A549 (cell line): ENCODE results near the gene PPP1R13L. TPM values are rescaled to one million over a fixed set of nuclear protein-coding genes. Genes with fewer than 3 reads are reported as not detected.

Experiments
- ATOH8 ChIP-seq: fragments of 250-450 bp; sonication (Bioruptor Pico); IDR thresholded peaks from 2 replicates; pipeline ENCODE4 v1.5.0; 2020; ENCODE audit warnings: low read depth, mild to moderate bottlenecking, moderate library complexity
- BHLHE40 ChIP-seq: IDR thresholded peaks from 2 replicates; pipeline ENCODE4 v1.6.1; 2012; ENCODE audit warnings: low read depth, low read length, inconsistent platforms
- CBX2 ChIP-seq: fragments of 200-600 bp; sonication (generic); IDR thresholded peaks from 2 replicates; pipeline ENCODE4 v1.6.1; 2016; ENCODE audit warnings: low read depth, mild to moderate bottlenecking, borderline replicate concordance
- CHD4 ChIP-seq: fragments of 200-600 bp; sonication (generic); IDR thresholded peaks from 2 replicates; pipeline ENCODE4 v1.6.1; 2016; ENCODE audit warnings: antibody characterized with exemption, mild to moderate bottlenecking, borderline replicate concordance
- CTCF ChIP-seq: fragments of >200 bp; sonication (Bioruptor Twin); formaldehyde crosslinking; IDR thresholded peaks from 3 replicates; pipeline ENCODE4 v1.5.1; 2016
- ELK1 ChIP-seq: fragments of 150-350 bp; IDR thresholded peaks from 2 replicates; pipeline ENCODE4 v1.6.1; 2014; ENCODE audit warnings: low read depth, mild to moderate bottlenecking, low read length
- EP300 ChIP-seq, 2 experiments: fragments of >200 bp; sonication (Bioruptor Twin); formaldehyde crosslinking; IDR thresholded peaks; 2 replicates in 1 of 2; 3 replicates in 1 of 2; pipeline ENCODE4 v1.6.1; 2016 to 2017
- ESRRA ChIP-seq: fragments of 150-350 bp; IDR thresholded peaks from 2 replicates; pipeline ENCODE4 v1.6.1; 2014; ENCODE audit warnings: mild to moderate bottlenecking, low read length, borderline replicate concordance
- FOSB ChIP-seq: fragments of 250-450 bp; sonication (Bioruptor Pico); IDR thresholded peaks from 2 replicates; pipeline ENCODE4 v1.5.0; 2020; ENCODE audit warnings: mild to moderate bottlenecking, moderate library complexity
- FOXS1 ChIP-seq: fragments of 250-450 bp; sonication (Bioruptor Pico); IDR thresholded peaks from 2 replicates; pipeline ENCODE4 v1.5.0; 2020; ENCODE audit warnings: mild to moderate bottlenecking, moderate library complexity
- GATA3 ChIP-seq: IDR thresholded peaks from 2 replicates; pipeline ENCODE4 v1.6.1; 2012; ENCODE audit warnings: borderline replicate concordance
- HDAC2 ChIP-seq: fragments of 200-600 bp; sonication (generic); IDR thresholded peaks from 2 replicates; pipeline ENCODE4 v1.6.1; 2016
- HES2 ChIP-seq: fragments of >200 bp; sonication (Bioruptor Twin); formaldehyde crosslinking; IDR thresholded peaks from 2 replicates; pipeline ENCODE4 v1.6.1; 2016
- HOXA7 ChIP-seq: fragments of 250-450 bp; sonication (Bioruptor Pico); IDR thresholded peaks from 2 replicates; pipeline ENCODE4 v1.5.0; 2020; ENCODE audit warnings: mild to moderate bottlenecking, moderate library complexity
- HOXB5 ChIP-seq: fragments of 250-450 bp; sonication (Bioruptor Pico); IDR thresholded peaks from 2 replicates; pipeline ENCODE4 v1.5.0; 2020; ENCODE audit warnings: mild to moderate bottlenecking, moderate library complexity
- JUNB ChIP-seq: fragments of >200 bp; sonication (Bioruptor Twin); formaldehyde crosslinking; IDR thresholded peaks from 2 replicates; pipeline ENCODE4 v1.6.1; 2016
- KDM1A ChIP-seq: fragments of 200-600 bp; sonication (generic); IDR thresholded peaks from 2 replicates; pipeline ENCODE4 v1.6.1; 2016; ENCODE audit warnings: low read depth, mild to moderate bottlenecking
- KDM5A ChIP-seq: fragments of 200-600 bp; sonication (generic); IDR thresholded peaks from 2 replicates; pipeline ENCODE4 v1.6.1; 2016; ENCODE audit warnings: antibody characterized with exemption, mild to moderate bottlenecking
- MAFK ChIP-seq: fragments of 450-650 bp; IDR thresholded peaks from 2 replicates; pipeline ENCODE4 v1.6.1; 2014; ENCODE audit not compliant: partially characterized antibody
- MAX ChIP-seq: IDR thresholded peaks from 2 replicates; pipeline ENCODE4 v1.6.1; 2012
- MAZ ChIP-seq: fragments of 150-350 bp; IDR thresholded peaks from 2 replicates; pipeline ENCODE4 v1.6.1; 2014; ENCODE audit warnings: antibody characterized with exemption, low read depth, low read length, borderline replicate concordance
- MYC ChIP-seq: IDR thresholded peaks from 2 replicates; pipeline ENCODE4 v1.6.1; 2012; ENCODE audit warnings: mild to moderate bottlenecking, inconsistent platforms, low read length, improper control_type of control experiment, borderline replicate concordance
- NPAS2 ChIP-seq: fragments of 250-450 bp; sonication (Bioruptor Pico); IDR thresholded peaks from 2 replicates; pipeline ENCODE4 v1.8.0; 2022; ENCODE audit warnings: mild to moderate bottlenecking, moderate library complexity, borderline replicate concordance
- PHF8 ChIP-seq: fragments of 200-600 bp; sonication (generic); IDR thresholded peaks from 2 replicates; pipeline ENCODE4 v1.6.1; 2016; ENCODE audit warnings: low read depth, mild to moderate bottlenecking, antibody characterized with exemption, moderate library complexity, borderline replicate concordance
- POLR2A ChIP-seq: IDR thresholded peaks from 2 replicates; pipeline ENCODE4 v1.6.1; 2012; ENCODE audit warnings: mild to moderate bottlenecking, low read length
- POLR2AphosphoS2 ChIP-seq: conservative IDR thresholded peaks from 2 replicates; pipeline ENCODE4 v1.6.1; 2012; ENCODE audit warnings: low read length, improper control_type of control experiment, inconsistent platforms
- RAD21 ChIP-seq, 2 experiments: fragments of >200 bp in 1 of 2; sonication (Bioruptor Twin) in 1 of 2; formaldehyde crosslinking in 1 of 2; IDR thresholded peaks in 1 of 2; conservative IDR thresholded peaks in 1 of 2; 2 replicates in 1 of 2; 3 replicates in 1 of 2; pipeline ENCODE4 v1.6.1; 2012 to 2018; ENCODE audit warnings: inconsistent platforms in 1 of 2
- RARB ChIP-seq: fragments of 250-450 bp; sonication (Bioruptor Pico); IDR thresholded peaks from 2 replicates; pipeline ENCODE4 v1.8.0; 2021; ENCODE audit warnings: mild to moderate bottlenecking, moderate library complexity
- RCOR1 ChIP-seq: fragments of 150-350 bp; IDR thresholded peaks from 2 replicates; pipeline ENCODE4 v1.6.1; 2014; ENCODE audit warnings: antibody characterized with exemption, low read length, low read depth
- REST ChIP-seq: fragments of 200-600 bp; sonication (generic); IDR thresholded peaks from 2 replicates; pipeline ENCODE4 v1.6.1; 2016; ENCODE audit warnings: antibody characterized with exemption, mild to moderate bottlenecking, moderate library complexity
- RFX5 ChIP-seq: fragments of 450-650 bp; IDR thresholded peaks from 2 replicates; pipeline ENCODE4 v1.7.1; 2014; ENCODE audit warnings: antibody characterized with exemption, mild to moderate bottlenecking, moderate library complexity
- USF2 ChIP-seq: fragments of 450-650 bp; IDR thresholded peaks from 2 replicates; pipeline ENCODE4 v1.6.1; 2014; ENCODE audit warnings: antibody characterized with exemption
- ZFP36 ChIP-seq: fragments of 450-650 bp; IDR thresholded peaks from 2 replicates; pipeline ENCODE4 v1.6.1; 2014; ENCODE audit warnings: borderline replicate concordance; ENCODE audit not compliant: partially characterized antibody
- polyA plus RNA-seq, 4 experiments: library from polyadenylated mRNA; depleted of rRNA in 3 of 4; stranded (reverse); fragments of >200 nt; fragmentation: RNase III in 1 of 4; extraction: RNeasy Plus Mini Kit Qiagen cat#74134 plus additional on column Dnase treatment in 1 of 4; gene quantifications; 2 replicates in 3 of 4; 3 replicates in 1 of 4; pipeline ENCODE4 v1.2.3, GENCODE V29; 2011 to 2017

Gene PPP1R13L
- polyA plus RNA-seq, 2 of the 4 experiments (the other 2 are of a cell fraction), result 3.2 to 18.9 TPM

GRCh38 chr19:45443462-45444317 is 38.8 kb upstream of the PPP1R13L start (continued):
- TF ChIP-seq POLR2A (peak; percentile 45; the same call in 1 of the 2 replicates), RFX5 (peak; percentile 83), HOXA7 (CRISPR knock-in tag) (peak; percentile 80; the same call in 1 of the 2 replicates), HES2 (no peak), ATOH8 (CRISPR knock-in tag) (no peak; the same call in 1 of the 2 replicates), KDM1A (no peak), MAX (peak; percentile 56), BHLHE40 (no peak), EP300 (IDR thresholded peaks at IDR 0.05) (no peak), HOXB5 (CRISPR knock-in tag) (no peak), JUNB (no peak), MAFK (no peak), FOXS1 (peak; percentile 72; the same call in 1 of the 2 replicates), CHD4 (no peak), MAZ (no peak; the same call in 1 of the 2 replicates), GATA3 (peak; percentile 12; the same call in 1 of the 2 replicates), RAD21 (conservative IDR thresholded peaks at IDR 0.05 in 1 of 2, IDR thresholded peaks at IDR 0.05 in 1 of 2) (no peak), RARB (CRISPR knock-in tag) (peak; percentile 20; the same call in 1 of the 2 replicates), ELK1 (no peak), USF2 (no peak), FOSB (no peak), REST (no peak), CTCF (no peak), CBX2 (no peak), POLR2AphosphoS2 (no peak), RCOR1 (no peak), NPAS2 (CRISPR knock-in tag) (no peak), ZFP36 (no peak), ESRRA (no peak), HDAC2 (no peak), KDM5A (no peak), PHF8 (no peak), MYC (peak; percentile 47; the same call in 1 of the 2 replicates)
